Activated naive CD4-positive, alpha-beta T cell (primary cell): ENCODE results near the gene SORL1.
"Not testable (repeated sequence)": the region's sequence is repeated elsewhere in the genome, so short reads cannot be mapped to it uniquely, and the experiment has no call there.

ENCODE experiments used
- DNase-seq, 4 experiments: peaks; one replicate each; lab custom pipeline; 2025; lab: John Stamatoyannopoulos, UW

SORL1 gene

GRCh38 chr11:121451986-121452608 is at the start of gene SORL1:
Gene SORL1 (plus strand): TSS chr11:121452314. CDS start chr11:121452332, 18 bp downstream.
- DNase-seq = peak; percentile 22 to 74 (median 42)

- DNase-seq = no peak
These were observed 46.5 kb upstream of the SORL1 start for GRCh38 chr11:121405646-121406045.

GRCh38 chr11:121406291-121406690 is 45.8 kb upstream of the SORL1 start:
- no peak for DNase-seq

GRCh38 chr11:121408830-121409229 is 43.3 kb upstream of the SORL1 start:
- DNase-seq = no peak

GRCh38 chr11:121410041-121410440 is 42.1 kb upstream of the SORL1 start:
- not testable (repeated sequence) for DNase-seq

GRCh38 chr11:121411330-121411729 is 40.8 kb upstream of the SORL1 start:
- not testable (repeated sequence) for DNase-seq

GRCh38 chr11:121412000-121412587 is 40.0 kb upstream of the SORL1 start:
- DNase-seq = no peak

- no peak for DNase-seq
These were observed 39.3 kb upstream of the SORL1 start for GRCh38 chr11:121412711-121413415.

- DNase-seq = no peak
These were observed 37.8 kb upstream of the SORL1 start for GRCh38 chr11:121414141-121414913.

GRCh38 chr11:121415856-121416255 is 36.3 kb upstream of the SORL1 start:
- DNase-seq = no peak

- peak in 2 of 4 experiments; percentile 5 to 11 for DNase-seq
These were observed 35.0 kb upstream of the SORL1 start for GRCh38 chr11:121417055-121417551.

- no peak for DNase-seq
These were observed 34.5 kb upstream of the SORL1 start for GRCh38 chr11:121417607-121418006.

GRCh38 chr11:121418625-121419114 is 33.4 kb upstream of the SORL1 start:
- DNase-seq = peak in 1 of 4 experiments; percentile 6

GRCh38 chr11:121419836-121420235 is 32.3 kb upstream of the SORL1 start:
- DNase-seq = no peak

- no peak for DNase-seq
These were observed 31.7 kb upstream of the SORL1 start for GRCh38 chr11:121420398-121420797.

- no peak for DNase-seq
These were observed 30.8 kb upstream of the SORL1 start for GRCh38 chr11:121421149-121421901.

GRCh38 chr11:121422675-121423074 is 29.4 kb upstream of the SORL1 start:
- no peak for DNase-seq

- DNase-seq = no peak
These were observed 26.3 kb upstream of the SORL1 start for GRCh38 chr11:121425828-121426227.

GRCh38 chr11:121426476-121427399 is 25.4 kb upstream of the SORL1 start:
- peak in 2 of 4 experiments; percentile 25 to 48 for DNase-seq

- no peak for DNase-seq
These were observed 24.7 kb upstream of the SORL1 start for GRCh38 chr11:121427400-121427744.
